Stimulated activated CD8-positive, alpha-beta memory T cell treated with anti-CD3 and anti-CD28 coated beads, Interleukin-15, amount 100 ng/mL, for 24 hours (primary cell): ENCODE measurements around the gene NECTIN1.

Experiments used
- DNase-seq: peaks from one replicate; pipeline ENCODE4 v3.0.0-alpha.2; 2020; ENCODE audit warnings: low read depth

Gene NECTIN1

GRCh38 chr11:119730789-119731386, 1.9 kb upstream of the NECTIN1 start:
- no peak for DNase-seq

DNA sequence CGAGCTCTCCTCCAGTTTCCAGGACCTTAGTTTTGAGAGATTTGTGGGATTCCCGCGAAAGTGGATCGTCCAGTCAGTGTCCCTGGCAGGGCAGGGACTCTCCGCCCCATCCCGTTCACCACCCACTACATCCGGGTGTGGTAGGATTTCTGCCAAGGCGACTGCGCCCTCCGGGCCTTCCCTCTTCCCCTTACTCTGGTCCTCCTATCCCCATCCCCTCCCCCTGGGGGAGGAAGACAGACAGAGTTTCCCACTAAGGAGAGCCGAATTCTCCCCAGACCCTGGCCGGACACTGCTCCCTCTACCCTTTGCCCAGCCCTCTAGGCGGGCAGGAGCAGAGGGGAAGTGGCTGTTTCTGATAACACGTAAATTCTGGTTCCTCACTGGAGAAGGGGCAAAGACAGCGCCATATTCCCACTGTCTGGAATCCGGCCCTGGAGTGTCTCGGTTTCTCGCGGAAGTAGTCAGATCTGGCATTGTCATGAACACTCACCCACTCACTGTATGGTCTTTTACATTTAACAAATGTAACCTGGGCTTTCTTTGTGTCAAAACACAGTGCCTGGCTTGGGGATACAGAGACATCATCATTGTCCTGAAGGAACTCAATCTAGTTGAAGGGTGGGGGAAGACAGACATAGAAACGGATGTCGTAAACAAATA, 1.1 kb upstream of the NECTIN1 start:
- no peak for DNase-seq

- DNase-seq, result no peak
These were observed 554 bp upstream of the NECTIN1 start for GRCh38 chr11:119729581-119729927.

- DNase-seq, result no peak
These were observed 781 bp downstream of the NECTIN1 start for GRCh38 chr11:119728211-119728626.

DNA sequence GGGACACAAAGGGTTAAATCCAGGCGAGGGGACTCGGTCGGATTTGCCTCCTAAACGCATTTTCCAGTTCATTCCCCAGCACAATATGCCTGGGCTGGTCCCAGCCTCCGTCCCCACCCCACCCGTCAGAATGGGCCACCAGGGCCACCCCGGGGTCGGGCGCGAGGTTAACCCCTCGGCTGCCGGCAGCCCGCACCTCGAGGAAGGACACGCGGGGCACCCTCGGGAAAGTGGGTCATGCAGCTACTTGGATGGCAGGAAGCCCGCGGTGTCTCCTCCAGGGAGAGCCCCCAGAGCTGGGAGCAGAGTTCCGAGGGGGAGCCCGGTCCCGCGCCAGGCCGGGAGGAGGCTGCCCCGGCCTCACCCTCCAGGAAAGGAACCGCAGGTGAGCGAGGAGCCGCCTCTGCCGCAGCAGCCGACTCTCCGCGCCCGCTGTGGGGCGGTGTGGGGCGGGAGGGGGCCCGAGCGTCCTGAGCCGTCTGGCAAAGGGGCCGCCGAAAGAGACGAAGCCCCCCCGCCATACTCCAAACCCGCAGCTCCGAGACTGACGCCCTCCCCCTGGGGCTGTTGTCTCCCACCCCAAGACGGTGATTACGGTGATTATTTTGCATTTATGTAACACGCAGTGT, 1.4 kb downstream of the NECTIN1 start:
- DNase-seq, result no peak

DNA sequence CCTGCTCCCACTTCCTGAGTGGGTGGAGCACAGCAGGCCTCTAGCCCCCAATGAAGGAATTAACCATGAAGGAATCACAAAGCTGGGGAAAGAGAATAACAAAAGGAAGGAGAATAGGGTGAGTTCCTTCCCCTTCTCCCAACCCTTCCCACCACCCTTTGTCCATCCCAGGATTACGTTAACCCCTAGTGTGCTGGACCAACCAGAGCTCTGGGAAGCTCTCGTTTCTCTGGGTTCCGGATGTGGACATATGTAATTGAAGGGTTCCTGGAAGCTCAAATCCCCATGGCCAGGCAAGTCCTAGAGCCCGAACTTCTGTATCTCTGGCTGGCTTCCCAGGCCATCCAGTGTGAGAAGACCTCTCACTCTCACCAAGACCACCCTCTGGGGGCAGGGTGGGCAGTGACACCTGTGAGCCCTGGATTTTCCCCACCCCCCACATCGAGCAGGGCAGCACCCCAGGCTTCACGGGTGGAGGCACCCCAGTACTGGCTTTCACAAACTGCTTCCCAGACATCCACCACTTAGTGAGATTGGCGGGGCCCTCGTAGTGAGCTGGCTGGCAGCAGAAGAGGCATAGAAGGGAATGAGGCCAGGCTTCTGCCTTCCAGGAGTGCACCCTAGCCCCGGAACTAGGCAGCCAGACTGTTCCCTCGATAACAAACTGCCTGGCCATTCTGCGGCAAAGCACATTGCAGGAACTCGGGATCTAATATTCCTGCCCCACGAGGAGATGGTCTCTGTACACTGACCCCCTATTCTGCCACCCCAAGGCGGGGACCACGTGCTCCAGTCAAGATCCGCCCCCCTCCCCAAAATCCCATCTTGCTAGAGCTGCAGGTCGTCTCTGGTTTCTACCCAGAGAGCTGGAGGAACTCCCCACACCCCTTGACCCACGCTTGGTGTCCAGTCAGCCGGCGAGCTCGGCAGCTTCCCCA, 2.1 kb downstream of the NECTIN1 start:
- DNase-seq, result no peak

GRCh38 chr11:119726150-119726553, 2.8 kb downstream of the NECTIN1 start:
- no peak for DNase-seq

- no peak for DNase-seq
These were observed 4.0 kb downstream of the NECTIN1 start for GRCh38 chr11:119724956-119725355.

GRCh38 chr11:119723952-119724325, 5.1 kb downstream of the NECTIN1 start:
- no peak for DNase-seq

DNA sequence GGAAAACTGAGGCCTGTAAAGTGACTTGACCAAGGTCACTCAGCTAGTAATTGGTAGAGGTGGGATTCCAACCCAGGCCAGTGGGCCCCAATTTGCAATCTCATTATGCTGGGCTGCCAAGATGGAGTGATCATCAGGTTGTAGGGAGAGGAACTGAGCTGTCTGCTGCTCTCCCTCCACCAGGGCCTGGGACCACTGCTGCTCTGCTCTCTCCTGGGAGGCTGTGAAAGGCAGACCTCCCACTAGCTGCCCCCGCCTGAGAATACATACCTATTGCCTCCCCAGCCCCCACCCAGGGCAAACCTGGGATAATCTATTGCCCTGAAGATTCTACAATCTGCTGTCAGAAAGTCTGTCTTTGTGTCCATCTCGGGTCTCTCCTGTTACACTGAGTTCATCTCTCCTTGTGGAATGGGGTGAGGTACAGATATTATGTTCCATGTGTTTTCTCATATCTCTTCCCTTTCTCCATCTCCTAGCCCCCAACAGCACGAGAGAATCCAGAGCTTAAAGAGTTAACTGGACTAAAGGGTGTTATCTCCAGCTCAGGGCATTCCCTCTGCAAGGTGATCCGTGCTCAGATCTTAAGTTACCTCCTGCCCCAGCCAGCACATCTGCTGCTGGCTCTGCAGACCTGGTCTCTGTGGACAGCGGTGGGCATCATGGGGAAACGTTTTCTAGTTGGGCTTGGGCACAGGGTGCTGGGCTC, 5.6 kb downstream of the NECTIN1 start:
- DNase-seq, result no peak

GRCh38 chr11:119722281-119722794, 6.7 kb downstream of the NECTIN1 start:
- no peak for DNase-seq

GRCh38 chr11:119721129-119722120, 7.6 kb downstream of the NECTIN1 start:
- DNase-seq, result no peak

DNA sequence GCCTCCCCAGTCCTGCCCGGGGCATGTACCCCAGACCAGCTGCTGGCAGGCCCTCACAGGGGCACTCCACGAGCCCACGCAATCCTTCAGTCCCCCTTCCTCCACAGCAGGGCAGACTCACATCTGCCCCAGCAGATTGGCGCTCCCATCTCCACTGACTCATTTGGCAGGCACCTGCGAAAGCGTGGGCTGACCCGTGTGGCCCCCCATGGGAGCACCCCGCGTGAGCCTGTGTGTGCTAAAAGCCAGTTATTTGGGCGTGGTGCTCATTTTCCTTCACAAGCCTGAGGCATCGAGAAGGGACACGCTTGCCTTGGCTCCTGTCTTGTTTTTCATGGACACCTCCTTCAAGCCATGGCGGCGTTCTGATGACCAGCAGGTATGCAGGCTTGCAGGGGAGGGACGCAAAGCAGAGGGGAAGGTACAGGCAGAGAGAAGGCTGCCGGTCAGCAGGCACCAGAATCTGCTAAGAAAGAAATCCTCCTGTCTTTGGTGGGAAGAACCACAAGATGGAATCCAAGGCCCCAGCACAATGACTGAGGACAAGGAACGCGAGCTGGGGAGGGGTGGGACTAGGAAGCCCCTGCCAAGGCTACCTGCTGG, 8.6 kb downstream of the NECTIN1 start:
- DNase-seq, result no peak

- no peak for DNase-seq
These were observed 11.0 kb downstream of the NECTIN1 start for GRCh38 chr11:119717839-119718534.

DNA sequence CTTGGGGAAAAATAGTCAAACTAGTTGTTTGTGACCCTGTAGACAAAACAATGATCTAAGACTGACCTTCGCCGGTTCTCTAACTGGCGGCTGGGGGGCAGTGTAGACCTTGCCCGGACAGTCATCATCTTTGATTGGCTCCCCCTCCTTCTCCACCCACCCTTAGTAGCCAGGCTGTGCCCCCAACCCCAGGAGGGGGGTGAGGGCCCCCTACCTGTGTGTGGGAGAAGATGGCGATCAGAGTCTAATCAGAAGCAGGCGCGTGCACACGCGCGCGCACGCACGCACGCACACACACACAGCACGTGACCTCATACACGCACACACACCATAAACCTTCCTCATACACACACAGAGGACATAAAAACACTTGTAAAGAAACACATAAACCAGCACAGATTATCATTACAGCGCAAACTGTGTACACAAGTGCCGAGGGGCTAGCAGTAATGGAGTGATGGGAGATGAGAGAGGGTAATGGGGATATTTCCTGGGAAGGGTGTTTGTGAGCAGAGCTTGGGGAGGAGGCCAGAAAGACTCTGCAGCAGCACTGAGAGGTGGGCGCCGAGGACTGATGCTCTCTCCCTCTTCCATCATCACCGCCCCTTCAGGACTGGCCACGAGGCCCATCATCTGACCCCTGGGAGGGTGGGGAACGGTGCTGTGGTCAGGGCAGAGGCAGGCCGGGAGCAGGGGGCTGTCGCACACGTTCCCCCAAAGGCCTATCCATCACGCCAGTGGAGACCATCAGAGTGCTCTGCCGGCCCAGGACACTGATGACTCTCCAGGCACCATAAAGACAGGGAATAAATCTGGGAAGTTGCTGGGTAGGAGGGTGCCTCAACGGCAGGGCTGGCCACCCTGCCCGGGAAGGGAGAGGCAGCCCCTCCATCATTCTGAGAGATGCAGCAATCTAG, 12.2 kb downstream of the NECTIN1 start:
- no peak for DNase-seq

DNA sequence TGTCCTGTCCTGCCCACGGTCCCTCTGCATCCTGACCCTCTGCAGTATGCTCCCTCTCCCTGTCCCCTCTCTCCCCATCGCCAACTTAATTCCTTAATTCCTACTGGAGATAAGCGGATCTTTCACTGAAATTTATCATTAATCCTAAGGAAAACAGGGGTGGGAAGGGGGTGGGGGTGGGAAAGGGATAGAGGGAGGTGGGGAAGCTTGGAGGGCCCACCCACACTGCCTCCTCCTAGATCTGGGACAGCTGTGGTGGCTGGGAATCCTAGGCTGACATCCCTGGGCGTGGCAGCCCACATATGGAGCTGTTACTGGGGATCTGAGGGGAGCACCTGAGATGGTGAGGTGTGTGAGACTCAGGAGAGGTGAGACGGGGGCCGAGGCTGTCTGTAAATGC, 14.4 kb downstream of the NECTIN1 start:
- no peak for DNase-seq

DNA sequence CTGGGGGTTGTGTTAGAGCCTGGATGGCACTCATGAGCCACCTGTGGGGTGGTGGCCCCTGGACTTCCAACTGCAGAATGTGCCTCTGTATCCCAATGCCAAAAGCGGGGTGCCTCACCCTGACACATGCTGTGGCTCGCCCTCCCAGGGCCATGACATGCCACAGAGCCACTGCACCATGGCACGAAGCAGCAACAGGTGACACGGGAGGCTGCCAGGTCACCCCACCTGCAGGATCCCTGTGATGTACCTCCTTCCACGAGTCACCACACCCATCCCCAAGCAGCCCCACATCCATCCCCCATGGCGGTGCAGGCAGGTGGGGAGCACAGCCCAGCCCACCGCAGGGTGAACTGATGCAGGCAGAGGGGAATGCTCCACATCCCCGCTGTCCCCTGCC, 14.8 kb downstream of the NECTIN1 start:
- DNase-seq, result no peak

DNA sequence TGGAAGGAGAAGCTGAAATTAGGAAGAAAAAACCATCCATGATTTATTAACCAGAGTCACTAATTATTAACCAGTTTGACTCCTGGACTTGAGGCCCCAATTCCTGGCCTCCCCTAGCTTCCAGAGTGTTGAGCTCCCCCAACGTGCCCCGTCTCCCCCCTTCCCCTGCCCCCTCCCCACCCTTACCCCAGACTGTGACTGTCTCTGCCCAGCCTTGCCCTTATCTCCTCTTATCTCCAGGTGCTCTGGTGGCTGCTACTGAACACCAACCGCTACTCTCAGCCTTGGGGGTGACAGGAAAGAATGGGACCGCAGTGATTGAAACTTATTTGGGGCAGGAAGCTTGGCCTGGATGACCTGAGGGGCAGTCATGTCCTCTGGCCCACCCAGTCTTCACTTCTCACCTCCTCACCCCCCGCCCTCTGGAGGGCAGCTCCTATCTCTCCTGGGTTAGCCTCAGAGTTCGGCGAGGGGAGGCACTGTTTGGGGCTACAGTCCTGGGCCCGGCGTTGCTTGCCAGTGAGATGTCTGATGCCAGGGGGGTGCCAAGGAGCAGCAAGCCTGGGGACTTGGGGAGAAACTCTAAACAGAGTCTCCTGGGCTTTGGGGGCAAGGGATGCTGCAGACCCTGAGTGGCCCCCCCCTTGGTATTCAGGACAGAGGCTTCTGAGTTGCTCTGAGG, 15.5 kb downstream of the NECTIN1 start:
- no peak for DNase-seq
